ENCODE results near the gene RBM20.
"Not testable (repeated sequence)": the region's sequence is repeated elsewhere in the genome, so short reads cannot be mapped to it uniquely, and the experiment has no call there.

RBM20 gene

DNA sequence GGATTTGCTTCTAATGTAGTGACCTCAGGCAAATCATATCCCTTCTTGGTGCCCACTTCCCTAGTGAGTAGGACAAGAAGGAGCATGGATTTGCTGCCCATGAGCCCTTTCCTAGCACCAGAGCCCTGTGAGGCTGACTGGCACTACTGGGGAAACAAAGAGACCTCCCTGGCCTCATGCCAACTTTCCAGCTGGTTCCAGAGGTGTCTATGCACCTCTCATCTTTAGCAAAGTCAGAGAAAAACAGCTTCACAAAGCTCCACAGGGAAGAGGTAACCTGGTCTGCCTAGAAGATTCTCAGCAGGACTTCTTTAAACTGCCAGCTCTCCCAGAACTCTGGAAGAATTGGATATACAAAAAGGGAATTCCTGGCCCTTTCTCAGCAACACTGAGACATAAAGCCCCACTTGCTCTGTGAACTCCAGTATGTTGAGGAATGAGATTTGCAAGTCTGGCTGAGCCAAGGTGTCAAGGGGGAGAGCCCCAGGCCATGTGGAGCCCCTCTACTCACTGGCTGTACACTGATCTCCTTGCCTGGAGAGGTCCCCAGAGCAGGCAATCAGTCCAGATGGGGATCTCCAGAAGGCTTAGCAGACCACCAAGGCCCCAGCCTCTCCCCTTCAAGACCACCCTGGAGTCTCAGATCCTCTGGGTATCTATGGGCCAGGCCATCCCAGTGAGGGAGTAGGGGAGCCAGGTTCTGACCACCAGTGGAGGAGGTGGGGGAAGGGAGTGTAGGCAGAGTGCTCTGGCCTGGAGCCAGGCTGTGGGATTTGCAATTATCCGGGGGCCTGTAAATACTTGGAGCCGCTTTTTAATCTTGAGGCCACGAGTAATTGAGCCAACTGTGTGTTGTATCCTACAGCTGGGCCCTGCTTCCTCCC, 24.4 kb upstream of the RBM20 start:
- TF ChIP-seq, protein P1, sequence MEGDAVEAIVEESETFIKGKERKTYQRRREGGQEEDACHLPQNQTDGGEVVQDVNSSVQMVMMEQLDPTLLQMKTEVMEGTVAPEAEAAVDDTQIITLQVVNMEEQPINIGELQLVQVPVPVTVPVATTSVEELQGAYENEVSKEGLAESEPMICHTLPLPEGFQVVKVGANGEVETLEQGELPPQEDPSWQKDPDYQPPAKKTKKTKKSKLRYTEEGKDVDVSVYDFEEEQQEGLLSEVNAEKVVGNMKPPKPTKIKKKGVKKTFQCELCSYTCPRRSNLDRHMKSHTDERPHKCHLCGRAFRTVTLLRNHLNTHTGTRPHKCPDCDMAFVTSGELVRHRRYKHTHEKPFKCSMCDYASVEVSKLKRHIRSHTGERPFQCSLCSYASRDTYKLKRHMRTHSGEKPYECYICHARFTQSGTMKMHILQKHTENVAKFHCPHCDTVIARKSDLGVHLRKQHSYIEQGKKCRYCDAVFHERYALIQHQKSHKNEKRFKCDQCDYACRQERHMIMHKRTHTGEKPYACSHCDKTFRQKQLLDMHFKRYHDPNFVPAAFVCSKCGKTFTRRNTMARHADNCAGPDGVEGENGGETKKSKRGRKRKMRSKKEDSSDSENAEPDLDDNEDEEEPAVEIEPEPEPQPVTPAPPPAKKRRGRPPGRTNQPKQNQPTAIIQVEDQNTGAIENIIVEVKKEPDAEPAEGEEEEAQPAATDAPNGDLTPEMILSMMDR (IDR thresholded peaks at IDR 0.05; ENCODE audit: low read depth, low read length, missing control alignments), result no peak
- in situ Hi-C loops (cut with HindIII; ENCODE audit: low pct_ligation_motif_present, low sequenced_read_pairs), result no loop called here

DNA sequence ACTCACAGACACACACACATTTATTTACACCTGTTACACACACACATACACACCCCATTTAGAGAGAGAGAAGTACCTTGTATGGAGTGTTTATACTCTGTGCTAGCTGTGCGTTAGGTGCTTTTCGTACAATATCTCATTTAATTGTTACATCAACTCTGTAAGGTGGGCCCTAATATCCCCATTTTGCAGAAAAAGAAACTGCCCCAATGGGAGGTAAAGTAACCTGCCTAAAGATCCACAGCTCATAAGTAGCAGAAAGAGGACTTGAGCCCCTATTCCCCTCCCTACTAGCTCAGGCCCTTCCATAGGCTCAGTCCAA, 23.8 kb upstream of the RBM20 start:
- TF ChIP-seq, protein P1 (IDR thresholded peaks at IDR 0.05; ENCODE audit: low read depth, low read length, missing control alignments), result no peak
- H3K36me3 ChIP-seq (replicated peaks), result no peaks in the 10 kb centered on the region
- no peak for DNase-seq
- H3K4me3 ChIP-seq (ENCODE audit: low read depth, low read length), result no peak overlapping the region
- no peak overlapping the region for H3K27ac ChIP-seq
- in situ Hi-C loops (cut with HindIII; ENCODE audit: low pct_ligation_motif_present, low sequenced_read_pairs), result no loop called here
- no peaks in the 10 kb centered on the region for H3K27me3 ChIP-seq (replicated peaks)

More for the DNA sequence above, 24.4 kb upstream of the RBM20 start:
- Histone ChIP-seq H3K27ac (no peak overlapping the region), H3K27me3 (replicated peaks) (no peaks in the 10 kb centered on the region), H3K36me3 (replicated peaks) (no peaks in the 10 kb centered on the region), H3K4me3 (ENCODE audit: low read depth, low read length) (no peak overlapping the region)
- DNase-seq, result no peak

DNA sequence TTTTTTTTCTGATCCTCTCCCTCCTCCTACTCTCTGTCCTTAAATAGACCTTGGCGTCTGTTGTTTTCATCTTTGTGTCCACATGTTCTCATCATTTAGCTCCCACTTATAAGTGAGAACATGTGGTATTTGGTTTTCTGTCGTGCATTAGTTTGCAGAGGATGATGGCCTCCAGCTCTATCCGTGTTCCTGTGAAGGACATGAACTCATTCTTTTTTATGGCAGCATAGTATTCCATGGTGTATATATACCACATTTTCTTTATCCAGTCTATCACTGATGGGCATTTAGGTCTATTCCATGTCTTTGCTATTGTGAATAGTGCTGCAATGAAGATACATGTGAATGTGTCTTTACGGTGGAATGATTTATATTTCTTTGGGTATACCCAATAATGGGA, 20.8 kb upstream of the RBM20 start:
- H3K36me3 ChIP-seq (replicated peaks); DNase-seq; H3K27me3 ChIP-seq (replicated peaks); H3K27ac ChIP-seq; H3K4me3 ChIP-seq (ENCODE audit: low read depth, low read length); in situ Hi-C loops (cut with HindIII; ENCODE audit: low pct_ligation_motif_present, low sequenced_read_pairs): not testable (repeated sequence)

DNA sequence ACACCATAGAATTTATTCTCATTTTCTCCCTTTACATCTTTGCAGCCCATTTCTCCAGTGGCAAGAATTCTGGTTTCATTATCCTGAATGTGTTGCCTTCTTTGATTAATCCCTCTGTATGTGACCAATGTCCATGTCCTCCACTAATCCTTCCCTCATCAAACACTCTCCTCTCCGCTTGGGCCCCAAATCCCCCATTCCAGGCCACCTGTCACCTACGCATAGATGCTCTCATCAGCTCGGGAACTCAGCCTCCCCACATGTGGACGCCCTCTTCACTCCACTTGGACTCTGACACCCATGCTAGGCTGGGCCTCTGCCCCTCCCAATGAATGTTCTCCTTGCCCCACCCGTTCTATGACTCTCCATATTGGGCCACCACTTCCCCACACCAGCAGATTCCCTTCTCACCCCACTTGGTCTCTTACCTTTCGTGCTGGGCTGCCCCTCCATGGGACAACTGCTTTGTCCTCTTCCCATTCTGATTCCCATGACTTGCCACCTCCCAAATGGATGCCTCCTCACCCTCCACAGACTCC, 18.7 kb upstream of the RBM20 start:
- TF ChIP-seq, protein P1 (IDR thresholded peaks at IDR 0.05; ENCODE audit: low read depth, low read length, missing control alignments), result no peak
- DNase-seq, result no peak
- Histone ChIP-seq H3K27ac (no peak overlapping the region), H3K36me3 (replicated peaks) (no peaks in the 10 kb centered on the region), H3K27me3 (replicated peaks) (no peaks in the 10 kb centered on the region), H3K4me3 (ENCODE audit: low read depth, low read length) (no peak overlapping the region)
- in situ Hi-C loops (cut with HindIII; ENCODE audit: low pct_ligation_motif_present, low sequenced_read_pairs), result no loop called here

DNA sequence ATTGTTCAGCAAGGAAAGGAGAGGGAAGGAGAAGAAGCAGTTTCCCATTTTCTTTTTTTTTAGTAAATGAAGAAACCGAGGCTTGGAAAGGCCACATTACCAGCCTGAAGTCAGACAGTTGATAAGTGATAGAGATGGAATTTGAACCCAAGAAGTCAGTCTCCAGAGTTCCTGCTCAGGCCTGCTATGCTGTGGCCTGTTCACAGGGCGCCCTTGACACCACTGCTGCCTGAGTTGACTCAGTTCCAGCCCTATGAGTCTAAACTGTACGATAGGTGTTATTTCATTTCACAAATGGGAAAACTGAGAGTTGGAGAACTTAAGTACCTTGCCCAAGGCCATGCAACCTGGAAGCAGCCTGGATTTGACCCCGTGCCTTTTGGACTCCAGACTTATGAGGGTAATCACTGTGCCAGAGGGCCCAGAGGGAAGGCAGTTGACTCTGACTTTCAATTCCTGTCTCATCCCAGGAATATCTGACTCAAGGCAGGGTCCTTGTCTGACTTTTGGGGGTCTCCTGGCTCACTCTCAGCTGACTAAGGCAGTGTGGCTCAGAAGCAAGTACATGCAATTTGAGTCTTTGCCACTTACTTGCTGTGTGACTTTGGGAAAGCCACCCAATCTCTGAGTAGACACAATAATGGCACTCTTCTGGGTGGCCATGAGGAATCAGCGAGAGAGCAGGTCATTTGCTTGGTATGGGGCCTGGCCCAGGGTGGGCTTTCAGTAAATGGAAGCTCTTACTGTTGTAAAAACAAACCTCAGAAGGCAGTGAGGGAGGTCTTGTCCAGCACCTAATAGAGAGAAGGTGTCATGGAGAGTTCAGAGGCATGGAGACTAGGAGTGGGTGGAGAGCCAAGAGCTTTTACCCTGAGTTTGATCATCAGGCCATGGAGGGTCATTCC, 17.9 kb upstream of the RBM20 start:
- no peak overlapping the region for H3K27ac ChIP-seq
- TF ChIP-seq, protein P1 (IDR thresholded peaks at IDR 0.05; ENCODE audit: low read depth, low read length, missing control alignments), result no peak
- no peaks in the 10 kb centered on the region for H3K27me3 ChIP-seq (replicated peaks)
- DNase-seq, result no peak
- no peak overlapping the region for H3K4me3 ChIP-seq (ENCODE audit: low read depth, low read length)
- H3K36me3 ChIP-seq (replicated peaks), result no peaks in the 10 kb centered on the region
- in situ Hi-C loops (cut with HindIII; ENCODE audit: low pct_ligation_motif_present, low sequenced_read_pairs), result no loop called here

DNA sequence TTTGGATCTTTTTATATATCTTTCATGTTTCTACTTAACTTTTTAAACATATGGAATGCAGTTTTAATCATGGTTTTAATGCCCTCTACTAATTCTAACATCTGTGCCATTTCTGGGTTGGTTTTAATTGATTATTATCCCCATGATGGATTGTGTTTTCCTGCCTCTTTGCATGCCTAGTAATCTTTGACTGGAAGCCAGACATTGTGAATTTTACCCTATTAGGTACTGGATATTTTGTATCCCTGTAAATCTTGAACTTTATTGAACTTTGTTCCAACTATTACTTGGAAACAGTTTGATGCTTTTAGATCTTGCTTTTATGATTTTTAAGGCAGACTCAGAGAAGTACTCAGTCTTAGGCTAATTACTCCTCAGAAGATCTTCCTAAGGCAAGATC, 16.0 kb upstream of the RBM20 start:
- Histone ChIP-seq H3K27me3 (replicated peaks) (no peaks in the 10 kb centered on the region), H3K36me3 (replicated peaks) (no peaks in the 10 kb centered on the region), H3K4me3 (ENCODE audit: low read depth, low read length) (no peak overlapping the region), H3K27ac (no peak overlapping the region)
- no peak for DNase-seq
- TF ChIP-seq, protein P1 (IDR thresholded peaks at IDR 0.05; ENCODE audit: low read depth, low read length, missing control alignments), result no peak
- in situ Hi-C loops (cut with HindIII; ENCODE audit: low pct_ligation_motif_present, low sequenced_read_pairs), result no loop called here

Data from brain microvascular endothelial cell (primary cell).